Uterus (tissue), 4 donors: ENCODE data around the gene ELP2. TPM values are rescaled to one million over a fixed set of nuclear protein-coding genes. Genes with fewer than 3 reads are reported as not detected.
A peak's percentile ranks its signal among the peaks of the same experiment; 100 is the strongest.
"Not testable (repeated sequence)": the region's sequence is repeated elsewhere in the genome, so short reads cannot be mapped to it uniquely, and the experiment has no call there.

Source experiments
- DNase-seq, 2 donors: peaks; one replicate each; pipeline ENCODE4 v3.0.0-alpha.2; 2019 to 2020
- H3K27ac ChIP-seq, 2 donors: fragments of 200-600 bp; sonication (generic); 1 replicate in 1 of 2; 2 replicates in 1 of 2; pipeline ENCODE4 v1.5.1; 2016 to 2018
- H3K27me3 ChIP-seq, 2 donors: fragments of 200-600 bp; sonication (generic); one replicate each; pipeline ENCODE4 v1.5.1; 2018 to 2019; ENCODE audit warnings: control low read depth in 1 of 2
- H3K36me3 ChIP-seq, 2 donors: fragments of 200-600 bp; sonication (generic); one replicate each; pipeline ENCODE4 v1.5.1; 2019; ENCODE audit warnings: control low read depth in 1 of 2
- H3K4me1 ChIP-seq, 2 donors: fragments of 200-600 bp; sonication (generic); one replicate each; pipeline ENCODE4 v1.5.1; 2018 to 2019; ENCODE audit warnings: control low read depth in 1 of 2
- H3K4me3 ChIP-seq, 2 donors: fragments of 200-600 bp; sonication (generic); 1 replicate in 1 of 2; 2 replicates in 1 of 2; pipeline ENCODE4 v1.5.1; 2018 to 2019; ENCODE audit warnings: mild to moderate bottlenecking in 1 of 2
- H3K9me3 ChIP-seq, 2 donors: fragments of 200-600 bp; sonication (generic); one replicate each; pipeline ENCODE4 v1.5.1; 2019; ENCODE audit warnings: control low read depth in 1 of 2
- CTCF ChIP-seq, 4 experiments: fragments of 200-600 bp in 2 of 4; fragments of 450-650 bp in 2 of 4; sonication (generic) in 2 of 4; IDR thresholded peaks; one replicate each; pipeline ENCODE4 v1.5.1; 2016 to 2019; ENCODE audit warnings: antibody characterized with exemption in 4 of 4, mild to moderate bottlenecking in 2 of 4, moderate library complexity in 1 of 4
- POLR2A ChIP-seq, 2 donors: fragments of 450-650 bp; IDR thresholded peaks; one replicate each; pipeline ENCODE4 v1.6.1; 2016; ENCODE audit warnings: antibody characterized with exemption in 2 of 2, mild to moderate bottlenecking in 1 of 2, moderate library complexity in 1 of 2
- intact Hi-C: fragments of 100-400 bp; cut with DNase I; formaldehyde crosslinking; loops from one replicate; pipeline ENCODE4 v1.15.1; 2023; ENCODE audit warnings: low total_unique reads
- total RNA-seq, 4 donors: library from RNA; depleted of rRNA in 3 of 4; stranded (reverse); fragments of >200 nt in 3 of 4; gene quantifications; one replicate each; pipeline versions ENCODE4 v1.1.0 to v1.2.4, GENCODE V29; 2014 to 2023
- donor health status: DM: yes; HTN: yes; CAD: no.

ELP2 gene
- total RNA-seq: 100 to 1,000 TPM in 2 of 4 donors, 10 to 100 TPM in 2; 73.3 to 152 (median 113) TPM

- peak within 1 kb of the TSS; percentile 89 to 97 for H3K4me3 ChIP-seq
- peaks cover 0 to 5% of the 10 kb centered on the region in 2 donors for H3K4me1 ChIP-seq
- no peaks in the 10 kb centered on the region for H3K27me3 ChIP-seq
- no peaks in the 10 kb centered on the region for H3K9me3 ChIP-seq
- TF ChIP-seq CTCF (IDR thresholded peaks at IDR 0.05) (peak in 1 of 4 experiments; percentile 9), POLR2A (IDR thresholded peaks at IDR 0.05) (peak; percentile 31 to 66)
- intact Hi-C loops: no loop called here
- peak; percentile 94 for DNase-seq
- no peaks in the 10 kb centered on the region for H3K36me3 ChIP-seq
- H3K27ac ChIP-seq: peak within 1 kb of the TSS; percentile 98 to 100
Observed at GRCh38 chr18:36129300-36130038, at the start of gene ELP2, which contains the start of gene SLC39A6. Gene ELP2, plus strand, starts transcription at chr18:36129899. Its CDS starts 35 bp downstream, at chr18:36129934. Gene SLC39A6, minus strand, starts transcription at chr18:36129340. Its CDS starts 2,333 bp downstream, at chr18:36127007.

DNA sequence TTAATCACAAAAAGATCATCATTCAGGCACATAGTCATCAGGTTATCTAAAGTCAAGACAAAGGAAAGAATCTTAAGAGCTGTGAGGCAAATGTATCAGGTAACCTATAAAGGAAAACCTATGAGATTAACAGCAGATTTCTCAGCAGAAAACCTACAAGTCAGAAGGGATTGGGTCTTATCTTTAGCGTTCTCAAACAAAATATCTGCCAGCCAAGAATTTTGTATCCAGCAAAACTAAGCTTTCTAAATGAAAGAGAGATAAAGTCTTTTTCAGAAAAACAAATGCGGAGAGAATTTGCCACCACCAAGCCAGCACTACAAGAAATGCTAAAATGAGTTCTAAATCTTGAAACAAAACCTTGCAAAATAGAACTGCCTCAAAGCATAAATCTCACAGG is 48.6 kb upstream of the ELP2 start:
- not testable (repeated sequence) for H3K27me3 ChIP-seq

GRCh38 chr18:36083729-36084128 is 46.0 kb upstream of the ELP2 start:
- H3K4me3 ChIP-seq: no peak overlapping the region
- H3K27me3 ChIP-seq: no peaks in the 10 kb centered on the region
- TF ChIP-seq POLR2A (IDR thresholded peaks at IDR 0.05) (no peak), CTCF (IDR thresholded peaks at IDR 0.05) (no peak)
- no peaks in the 10 kb centered on the region for H3K4me1 ChIP-seq
- DNase-seq: no peak
- H3K27ac ChIP-seq: no peak overlapping the region
- H3K9me3 ChIP-seq: no peaks in the 10 kb centered on the region
- intact Hi-C loops: loop anchor here (10.0 kb wide), 1 partner anchor 201 kb away; no protein-coding TSS in a partner anchor
- H3K36me3 ChIP-seq: no peaks in the 10 kb centered on the region

More for the DNA sequence above, 48.6 kb upstream of the ELP2 start:
- H3K36me3 ChIP-seq, H3K27ac ChIP-seq, H3K4me1 ChIP-seq, DNase-seq, H3K9me3 ChIP-seq, H3K4me3 ChIP-seq: not testable (repeated sequence)
- intact Hi-C loops: loop anchor here (10.0 kb wide), 1 partner anchor 204 kb away; no protein-coding TSS in a partner anchor

DNA sequence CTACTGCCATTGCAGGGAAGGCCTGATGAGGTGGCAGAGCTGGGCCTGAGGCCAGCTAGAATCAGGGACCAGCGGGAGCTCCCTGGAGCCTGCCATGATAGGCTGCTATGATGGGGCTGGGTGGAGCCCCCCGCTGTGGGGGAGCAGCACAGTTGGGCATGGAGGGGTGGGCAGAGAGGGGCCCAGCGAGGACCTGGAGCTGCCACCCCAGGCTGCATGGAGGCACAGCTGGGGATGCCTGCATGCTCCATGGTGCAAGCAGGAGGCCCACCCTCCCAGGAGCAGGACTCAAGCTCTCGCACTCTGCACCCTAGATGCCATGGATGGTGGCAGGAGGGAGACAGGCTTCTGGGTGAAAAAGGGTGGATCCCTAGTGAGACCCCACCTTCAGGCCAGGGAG is 44.5 kb upstream of the ELP2 start:
- intact Hi-C loops: loop anchor here (10.0 kb wide), 1 partner anchor 200 kb away; no protein-coding TSS in a partner anchor
- DNase-seq: no peak
- Histone ChIP-seq H3K4me1 (no peaks in the 10 kb centered on the region), H3K27me3 (no peaks in the 10 kb centered on the region), H3K4me3 (no peak overlapping the region), H3K27ac (no peak overlapping the region), H3K36me3 (no peaks in the 10 kb centered on the region), H3K9me3 (no peaks in the 10 kb centered on the region)
- no peak for TF ChIP-seq POLR2A (IDR thresholded peaks at IDR 0.05)
- TF ChIP-seq CTCF (IDR thresholded peaks at IDR 0.05): no peak

GRCh38 chr18:36086186-36086585 is 43.5 kb upstream of the ELP2 start:
- no peaks in the 10 kb centered on the region for H3K9me3 ChIP-seq
- no peak overlapping the region for H3K4me3 ChIP-seq
- intact Hi-C loops: loop anchor here (10.0 kb wide), 1 partner anchor 199 kb away; no protein-coding TSS in a partner anchor
- no peak for DNase-seq
- no peak for TF ChIP-seq CTCF (IDR thresholded peaks at IDR 0.05)
- no peak for TF ChIP-seq POLR2A (IDR thresholded peaks at IDR 0.05)
- H3K4me1 ChIP-seq: no peaks in the 10 kb centered on the region
- no peaks in the 10 kb centered on the region for H3K36me3 ChIP-seq
- H3K27ac ChIP-seq: no peak overlapping the region
- H3K27me3 ChIP-seq: no peaks in the 10 kb centered on the region
